Stimulated activated CD4-positive, alpha-beta T cell treated with anti-CD3 and anti-CD28 coated beads, Interleukin-1b, Interleukin-23, amount 100 ng/mL, for 4 hours (primary cell): Measurements from ENCODE around the gene TAMM41.
"Not testable (repeated sequence)": the region's sequence is repeated elsewhere in the genome, so short reads cannot be mapped to it uniquely, and the experiment has no call there.

Experiments
- DNase-seq, 2 donors: peaks; one replicate each; pipeline ENCODE4 v3.0.0-alpha.2; 2020; ENCODE audit warnings: low read depth in 2 of 2

TAMM41 gene

GRCh38 chr3:11814663-11815062 lies 32.0 kb downstream of the TAMM41 start:
- no peak for DNase-seq

DNA sequence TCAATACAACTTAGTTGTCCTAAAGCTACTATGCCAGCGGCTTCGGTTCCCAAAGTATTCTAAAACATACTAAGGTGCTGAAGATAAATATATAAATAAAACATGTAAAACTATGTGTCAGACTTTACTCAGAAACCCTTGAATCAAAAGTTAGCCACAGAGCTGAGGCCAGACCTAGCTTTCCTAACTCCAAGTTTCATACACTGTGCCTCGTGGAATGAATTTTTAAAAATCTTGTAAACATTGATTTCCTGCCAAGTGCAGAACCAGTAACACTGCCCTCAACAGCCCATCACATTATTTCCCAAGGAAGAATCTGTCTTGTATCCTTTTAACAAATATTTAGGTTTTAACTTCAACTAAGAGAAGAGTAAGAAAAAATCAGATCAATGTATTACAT lies 36.4 kb downstream of the TAMM41 start:
- DNase-seq, result no peak

DNA sequence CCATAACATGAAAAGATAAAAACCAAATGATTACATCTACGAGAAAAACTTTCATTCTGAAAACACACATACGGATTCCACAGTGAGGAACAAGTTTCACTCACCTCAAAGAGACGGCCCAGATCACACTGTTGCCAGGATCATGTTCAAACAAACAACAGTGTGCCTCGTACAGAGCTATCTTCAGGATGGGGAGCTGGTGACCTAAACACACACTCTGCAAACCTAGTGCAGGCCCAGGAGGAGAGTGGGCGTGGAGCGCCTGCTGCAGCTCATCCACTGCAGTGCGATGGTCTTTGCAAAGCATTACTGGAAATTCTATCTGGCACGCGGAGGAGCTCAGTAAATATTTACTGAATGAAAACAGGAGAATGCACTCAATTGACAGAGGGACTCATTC lies 38.5 kb downstream of the TAMM41 start:
- no peak for DNase-seq

DNA sequence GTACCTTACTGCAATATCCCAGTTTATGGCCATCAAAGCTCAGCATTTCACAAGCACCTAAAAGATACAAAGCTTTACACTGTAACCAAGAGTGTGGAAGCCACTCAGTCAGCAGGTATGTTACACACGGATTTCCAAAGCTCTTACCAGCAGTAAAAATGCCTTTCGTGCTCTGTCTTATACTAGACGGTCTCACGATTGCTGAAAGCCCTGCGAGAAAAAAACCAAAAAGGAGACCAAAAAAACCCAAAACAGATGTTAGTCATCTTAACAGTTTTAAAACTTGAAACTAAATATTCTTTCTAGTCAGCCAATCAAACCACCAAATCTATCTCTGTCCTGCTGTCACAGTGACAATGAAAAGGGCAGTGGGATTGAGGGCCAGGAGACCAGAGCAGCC lies 39.0 kb downstream of the TAMM41 start:
- no peak for DNase-seq

GRCh38 chr3:11805716-11806115 lies 41.0 kb downstream of the TAMM41 start:
- DNase-seq, result no peak

DNA sequence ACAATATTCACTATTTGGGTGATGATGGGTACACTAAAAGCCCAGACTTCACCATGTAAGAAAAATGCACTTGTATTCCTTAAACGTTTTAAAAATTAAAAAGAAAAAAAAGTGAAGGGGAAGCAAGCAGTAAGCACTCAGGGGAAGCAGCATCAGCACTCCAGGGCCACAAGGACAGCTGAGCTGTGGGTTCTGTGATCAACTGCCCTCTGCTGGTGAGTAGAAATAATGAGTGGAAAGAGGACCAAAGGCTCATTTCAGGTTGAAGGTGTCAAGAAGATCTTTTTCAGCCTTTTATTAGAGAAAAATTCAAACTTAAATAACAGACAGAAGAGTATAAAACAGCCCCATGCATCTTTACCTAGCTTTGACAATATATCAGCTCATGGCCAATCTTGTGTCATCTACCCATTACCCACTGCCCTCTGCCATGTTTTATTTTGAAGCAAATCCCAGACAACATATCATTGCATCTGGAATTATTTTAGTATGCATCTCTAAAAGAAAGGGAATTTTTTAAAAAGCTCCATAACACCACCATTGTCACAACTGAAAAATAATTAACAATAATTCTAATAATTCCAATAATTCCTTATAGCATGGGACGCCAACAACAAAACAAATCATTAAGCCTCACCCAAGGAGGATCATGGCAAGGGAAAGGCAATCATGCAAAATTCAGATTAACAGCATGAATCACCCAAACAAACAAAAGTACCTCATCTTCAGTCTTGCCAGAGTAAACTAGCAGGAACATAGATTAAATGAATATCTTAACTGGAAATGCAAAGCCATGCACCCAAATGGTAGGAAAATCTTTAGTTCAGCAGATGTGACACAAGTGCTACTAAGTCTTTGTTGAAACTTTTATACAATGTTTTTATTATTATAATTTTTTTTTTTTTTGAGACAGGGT lies 42.5 kb downstream of the TAMM41 start:
- peak in 1 of 2 donors; percentile 11 for DNase-seq

DNA sequence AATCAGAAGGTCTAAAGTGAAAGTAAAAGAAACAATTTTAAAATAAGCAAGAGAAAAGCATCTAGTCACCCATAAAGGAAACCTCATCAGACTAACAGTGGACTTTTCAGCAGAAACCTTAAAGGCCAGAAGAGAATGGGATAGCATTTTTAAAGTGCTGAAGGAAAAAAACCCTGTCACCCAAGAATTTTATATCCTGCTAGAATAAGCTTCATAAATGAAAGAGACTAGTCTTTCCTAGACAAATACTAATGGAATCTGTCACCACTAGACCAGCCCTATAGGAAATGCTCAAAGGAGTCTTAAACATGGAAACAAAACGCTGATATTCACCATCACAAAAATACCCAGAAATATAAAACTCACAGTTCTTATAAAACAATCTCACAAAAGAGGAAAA lies 46.9 kb downstream of the TAMM41 start:
- no peak for DNase-seq

- DNase-seq, result no peak
These were observed 51.8 kb downstream of the TAMM41 start for GRCh38 chr3:11794927-11795326.

DNA sequence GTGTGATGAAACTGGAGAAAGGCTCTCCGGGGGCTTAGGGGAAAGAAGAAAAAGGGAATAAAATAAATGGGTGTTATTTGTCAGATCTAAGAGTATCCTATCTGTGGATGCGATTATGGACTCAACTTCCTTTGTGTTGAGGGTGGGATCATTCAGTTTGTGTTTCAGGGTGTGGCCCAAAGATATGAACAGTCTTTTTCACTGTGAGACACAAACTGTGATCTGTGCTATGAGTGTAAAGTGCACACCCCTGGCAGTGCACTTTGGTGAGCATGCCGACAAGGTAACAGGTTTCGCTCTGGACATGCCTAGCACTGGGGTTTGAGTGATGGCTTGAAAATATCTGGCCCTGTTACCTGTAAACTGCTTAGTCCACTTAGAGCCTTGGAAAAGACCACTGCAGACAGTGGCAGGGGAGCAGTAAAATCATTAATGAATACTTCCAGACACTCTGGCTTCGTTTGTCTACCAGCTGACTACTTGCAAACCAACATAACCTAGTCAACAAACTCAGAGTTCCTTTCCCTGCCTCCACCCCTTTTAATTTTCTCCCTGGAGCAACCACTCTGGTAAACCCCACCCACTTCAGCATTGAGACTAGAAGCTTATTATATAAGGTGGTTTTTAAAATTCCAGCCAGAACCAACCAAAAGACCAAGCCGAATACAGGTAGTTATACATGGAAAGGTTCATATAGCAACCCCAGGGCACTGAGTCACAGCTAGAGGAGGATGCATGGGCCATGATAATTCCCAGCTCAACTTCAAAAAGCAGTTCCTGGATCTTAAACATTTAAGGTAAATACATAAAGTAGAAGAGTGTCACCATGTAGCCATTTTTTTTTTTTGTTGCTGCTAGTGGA lies 55.1 kb downstream of the TAMM41 start:
- no peak for DNase-seq

- no peak for DNase-seq
These were observed 57.3 kb downstream of the TAMM41 start for GRCh38 chr3:11789412-11789811.

- DNase-seq, result no peak
These were observed 61.7 kb downstream of the TAMM41 start for GRCh38 chr3:11784971-11785377.

GRCh38 chr3:11780341-11780740 lies 66.3 kb downstream of the TAMM41 start:
- no peak for DNase-seq

DNA sequence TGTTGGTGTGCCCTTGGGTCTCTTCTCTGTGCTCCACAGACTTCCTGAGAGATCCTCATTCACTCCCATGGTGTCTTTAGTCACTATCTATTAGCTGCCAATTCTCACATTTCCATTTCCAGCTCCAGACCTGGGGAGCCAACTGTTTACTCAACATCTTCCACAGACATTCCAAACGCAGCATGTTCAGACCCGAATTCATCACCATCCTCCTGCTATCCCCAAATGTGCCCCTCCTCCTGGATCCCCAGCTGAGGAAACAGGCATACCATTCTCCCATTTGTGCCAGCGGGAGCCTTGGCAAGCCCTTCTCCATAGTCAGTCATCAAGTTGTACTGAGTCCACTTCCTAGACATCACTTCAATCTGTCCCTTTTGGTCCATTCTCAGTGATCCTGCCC lies 67.1 kb downstream of the TAMM41 start:
- no peak for DNase-seq

DNA sequence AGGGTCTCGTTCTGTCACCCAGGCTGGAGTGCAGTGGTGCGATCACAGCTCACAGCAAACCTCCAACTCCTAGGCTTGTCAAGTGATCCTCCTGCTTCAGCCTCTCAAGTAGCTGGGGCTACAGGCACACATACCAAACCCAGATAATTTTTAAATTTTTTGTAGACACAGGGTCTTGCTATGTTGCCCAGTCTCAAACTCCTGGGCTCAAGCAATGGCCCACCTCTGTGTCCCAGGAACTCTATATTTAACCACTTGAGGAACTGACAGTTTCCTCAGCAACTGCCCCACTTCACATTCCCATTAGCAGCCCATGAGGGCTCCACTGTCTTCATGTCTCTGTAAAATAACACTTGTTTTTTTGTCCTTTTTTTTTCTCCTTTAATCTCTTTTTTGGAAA lies 68.4 kb downstream of the TAMM41 start:
- no peak for DNase-seq

- no peak for DNase-seq
These were observed 70.3 kb downstream of the TAMM41 start for GRCh38 chr3:11776346-11776745.

DNA sequence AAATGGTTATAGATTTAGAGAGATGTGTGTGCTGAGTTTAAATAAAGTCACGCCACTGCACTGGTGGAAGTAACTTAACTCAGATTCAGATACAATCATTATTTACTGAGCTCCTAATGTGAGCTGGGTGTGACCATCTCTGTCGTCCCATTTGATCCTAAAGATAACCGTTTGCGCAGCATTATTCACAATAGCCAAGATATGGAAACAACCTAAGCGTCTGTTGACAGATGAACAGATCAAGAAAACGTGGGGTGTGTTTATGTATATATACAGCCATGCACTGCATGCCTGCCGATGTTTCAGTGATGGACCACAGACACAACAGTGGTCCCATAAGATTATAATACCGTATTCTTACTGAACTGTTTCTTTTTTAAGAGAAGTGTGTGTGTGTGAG lies 71.2 kb downstream of the TAMM41 start:
- DNase-seq, result no peak

DNA sequence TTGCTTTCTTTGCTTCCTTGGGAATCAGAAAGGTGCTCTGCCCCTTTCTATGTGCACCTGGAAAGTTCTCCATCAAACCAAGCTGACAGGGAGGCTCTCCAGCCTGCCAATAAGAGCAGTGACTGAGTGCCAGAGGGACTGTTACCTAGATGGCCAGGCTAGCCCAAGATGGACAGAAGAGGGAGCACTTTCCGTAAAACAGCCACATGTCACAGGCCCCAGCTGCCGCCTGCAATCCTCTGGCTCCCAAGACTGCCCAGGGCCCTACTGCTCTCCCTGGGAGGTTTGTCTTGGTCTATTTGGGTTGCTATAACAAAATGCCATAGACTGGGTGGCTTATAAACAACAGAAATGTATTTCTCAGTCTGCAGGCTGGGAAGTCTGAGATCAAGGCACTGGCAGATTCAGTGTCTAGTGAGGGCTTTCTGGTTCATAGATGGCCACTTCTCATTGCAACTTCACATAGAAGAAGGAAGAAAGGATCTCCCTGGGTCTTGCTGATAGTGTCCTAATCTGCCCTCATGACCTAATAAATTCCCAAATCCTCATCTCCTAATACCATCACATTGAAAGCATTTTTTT lies 72.3 kb downstream of the TAMM41 start:
- DNase-seq, result no peak

- DNase-seq, result not testable (repeated sequence)
These were observed 74.8 kb downstream of the TAMM41 start for GRCh38 chr3:11771931-11772330.

DNA sequence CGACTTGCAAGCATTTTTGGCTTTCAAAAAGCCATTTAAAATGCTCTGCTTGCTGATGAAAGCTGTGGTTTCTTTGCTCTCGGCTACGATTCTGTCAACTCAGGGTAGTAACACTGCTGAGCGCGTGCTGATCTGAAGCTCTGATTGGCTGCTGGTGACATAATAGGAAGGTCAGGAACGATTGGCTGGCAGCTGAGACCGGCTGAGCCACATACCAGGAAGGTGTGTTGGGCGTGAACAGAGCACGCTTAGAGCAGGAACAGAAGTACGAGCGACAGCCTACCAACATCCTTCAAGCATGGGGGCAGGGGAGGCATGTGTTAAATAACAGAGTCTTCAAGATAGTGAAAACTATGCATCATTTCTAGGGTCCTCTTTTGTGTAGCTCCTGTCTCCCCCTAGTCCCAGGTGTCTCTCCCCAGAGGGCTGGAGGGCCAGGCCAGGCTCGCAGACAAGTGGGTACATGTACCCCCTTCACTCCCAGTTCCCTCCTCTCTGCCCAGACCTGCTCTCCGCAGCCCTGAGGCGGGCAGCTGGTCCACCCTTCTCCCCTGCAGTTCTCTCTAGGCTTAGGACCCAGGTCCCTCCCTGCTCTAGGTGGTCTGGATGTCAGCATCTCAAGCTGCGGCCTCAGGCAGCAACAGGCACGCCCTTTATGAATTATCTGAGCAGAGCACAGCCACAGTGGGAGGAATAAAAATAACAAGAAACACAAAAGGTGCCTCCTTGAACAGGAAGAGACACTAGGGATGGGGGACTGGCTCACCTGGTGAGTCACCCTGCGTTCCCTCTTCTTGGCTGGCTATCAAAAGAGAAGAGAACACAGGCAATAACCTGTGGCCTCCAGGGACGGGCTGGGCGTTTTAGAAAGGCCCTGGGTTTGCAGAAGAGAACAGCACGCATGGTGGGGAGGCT lies 76.0 kb downstream of the TAMM41 start:
- peak; percentile 50 to 63 for DNase-seq

- no peak for DNase-seq
These were observed 76.8 kb downstream of the TAMM41 start for GRCh38 chr3:11769704-11770476.

- no peak for DNase-seq
These were observed 78.1 kb downstream of the TAMM41 start for GRCh38 chr3:11768604-11769003.
